NCI-H82 treated with DMSO at 0.1 percent for 48 hours (cell line): ENCODE results near the gene MAGEF1.
A peak's percentile ranks its signal among the peaks of the same experiment; 100 is the strongest.

ENCODE experiments used
- DNase-seq: peaks from one replicate; lab custom pipeline; 2025; ENCODE audit not compliant: unreplicated experiment; lab: John Stamatoyannopoulos, UW

Gene MAGEF1

GRCh38 chr3:184690192-184690883, 21.5 kb downstream of the MAGEF1 start:
- DNase-seq: no peak

- DNase-seq: no peak
Measured at GRCh38 chr3:184688882-184689271, 23.0 kb downstream of the MAGEF1 start.

- DNase-seq: no peak
Measured at GRCh38 chr3:184688251-184688881, 23.5 kb downstream of the MAGEF1 start.

- no peak for DNase-seq
Measured at GRCh38 chr3:184687363-184688015, 24.4 kb downstream of the MAGEF1 start.

GRCh38 chr3:184685646-184686045, 26.2 kb downstream of the MAGEF1 start:
- DNase-seq: peak; percentile 60

GRCh38 chr3:184685055-184685454, 26.8 kb downstream of the MAGEF1 start:
- DNase-seq: no peak

- DNase-seq: no peak
Measured at GRCh38 chr3:184683900-184684560, 27.8 kb downstream of the MAGEF1 start.

GRCh38 chr3:184683234-184683633, 28.6 kb downstream of the MAGEF1 start:
- DNase-seq: no peak

GRCh38 chr3:184682671-184683070, 29.2 kb downstream of the MAGEF1 start:
- DNase-seq: no peak

GRCh38 chr3:184680385-184681345, 31.2 kb downstream of the MAGEF1 start:
- DNase-seq: no peak

- DNase-seq: no peak
Measured at GRCh38 chr3:184679056-184679816, 32.6 kb downstream of the MAGEF1 start.

GRCh38 chr3:184678317-184679055, 33.4 kb downstream of the MAGEF1 start:
- DNase-seq: no peak

- no peak for DNase-seq
Measured at GRCh38 chr3:184677344-184678316, 34.2 kb downstream of the MAGEF1 start.

GRCh38 chr3:184676927-184677326, 34.9 kb downstream of the MAGEF1 start:
- DNase-seq: no peak

- DNase-seq: no peak
Measured at GRCh38 chr3:184674626-184675025, 37.2 kb downstream of the MAGEF1 start.

GRCh38 chr3:184672977-184673870, 38.6 kb downstream of the MAGEF1 start:
- no peak for DNase-seq

- no peak for DNase-seq
Measured at GRCh38 chr3:184672335-184672734, 39.5 kb downstream of the MAGEF1 start.
